Posterior vena cava (tissue), 2 donors: ENCODE data around the gene SNRNP40. TPM values are rescaled to one million over a fixed set of nuclear protein-coding genes. Genes with fewer than 3 reads are reported as not detected.

Source experiments
- total RNA-seq, 2 donors: library from RNA; stranded (reverse); fragmentation: NEBNext Ultra II Directional; extraction: Animal tissue kit (Norgen Biotek cat#: 25700); gene quantifications; one replicate each; pipeline ENCODE4 v1.2.1, GENCODE V29; 2021
- donor health status: DM: yes; HTN: yes; CAD: no.
- donor health status: DM: yes; HTN: yes; CAD: no.

The SNRNP40 gene
- total RNA-seq, 2 donors from 2014 or later: 28.6 to 32.6 TPM

Other genes with a start within 250 kb of the SNRNP40 start
- 10 to 100 TPM; 73.2 to 87.9 TPM for gene PUM1, start 231.1 kb downstream of the SNRNP40 start, total RNA-seq
- gene NKAIN1, start 56.9 kb downstream of the SNRNP40 start, total RNA-seq: under 1 TPM in 1 of 2 donors, not detected in 1; 0.28 TPM
- gene ZCCHC17, start 244 bp upstream of the SNRNP40 start, total RNA-seq: 10 to 100 TPM; 18.7 to 20.3 TPM
- gene FABP3, start 76.3 kb upstream of the SNRNP40 start, total RNA-seq: 100 to 1,000 TPM; 132 to 142 TPM
- gene SERINC2, start 116.4 kb upstream of the SNRNP40 start, total RNA-seq: 1 to 10 TPM; 3.9 to 5.1 TPM